ENCODE measurements around the gene CRTC2. TPM values are rescaled to one million over a fixed set of nuclear protein-coding genes. Genes with fewer than 3 reads are reported as not detected.

The CRTC2 gene
- total and polyA plus RNA-seq, 9 of the 15 experiments (the other 6 are each of a cell fraction or from before 2014, with no cell fraction given), result 2.7 to 26.4 (median 10.2) TPM

DNA sequence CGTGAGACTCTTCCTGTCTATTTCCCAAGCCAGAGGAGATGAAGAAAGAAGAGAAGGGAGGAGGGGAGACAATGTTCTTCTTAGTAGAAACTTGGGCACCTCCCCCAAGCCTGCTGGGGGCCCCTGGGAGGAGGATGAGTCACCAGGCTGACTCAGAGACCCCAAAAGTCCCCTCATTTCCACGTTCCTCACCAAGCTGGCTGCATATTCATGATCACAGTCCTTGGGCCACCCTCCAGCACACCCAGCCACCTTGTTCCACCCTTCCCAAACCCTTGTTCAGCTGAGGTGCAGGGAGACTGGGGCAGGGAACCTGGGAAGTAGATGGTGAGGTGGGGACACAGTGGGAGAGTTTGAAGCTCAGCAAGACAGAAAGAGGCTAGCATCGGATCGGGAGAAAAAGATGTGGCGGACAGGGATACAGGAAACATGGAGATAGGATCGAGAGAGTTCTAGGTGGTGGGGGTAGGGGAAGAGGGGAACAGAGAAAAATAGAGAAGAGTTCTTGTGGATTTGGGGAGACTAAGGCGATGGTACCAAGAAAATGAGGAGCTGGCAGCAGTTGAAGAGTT, 27.0 kb upstream of the CRTC2 start (continued):
- TF ChIP-seq, protein P1, sequence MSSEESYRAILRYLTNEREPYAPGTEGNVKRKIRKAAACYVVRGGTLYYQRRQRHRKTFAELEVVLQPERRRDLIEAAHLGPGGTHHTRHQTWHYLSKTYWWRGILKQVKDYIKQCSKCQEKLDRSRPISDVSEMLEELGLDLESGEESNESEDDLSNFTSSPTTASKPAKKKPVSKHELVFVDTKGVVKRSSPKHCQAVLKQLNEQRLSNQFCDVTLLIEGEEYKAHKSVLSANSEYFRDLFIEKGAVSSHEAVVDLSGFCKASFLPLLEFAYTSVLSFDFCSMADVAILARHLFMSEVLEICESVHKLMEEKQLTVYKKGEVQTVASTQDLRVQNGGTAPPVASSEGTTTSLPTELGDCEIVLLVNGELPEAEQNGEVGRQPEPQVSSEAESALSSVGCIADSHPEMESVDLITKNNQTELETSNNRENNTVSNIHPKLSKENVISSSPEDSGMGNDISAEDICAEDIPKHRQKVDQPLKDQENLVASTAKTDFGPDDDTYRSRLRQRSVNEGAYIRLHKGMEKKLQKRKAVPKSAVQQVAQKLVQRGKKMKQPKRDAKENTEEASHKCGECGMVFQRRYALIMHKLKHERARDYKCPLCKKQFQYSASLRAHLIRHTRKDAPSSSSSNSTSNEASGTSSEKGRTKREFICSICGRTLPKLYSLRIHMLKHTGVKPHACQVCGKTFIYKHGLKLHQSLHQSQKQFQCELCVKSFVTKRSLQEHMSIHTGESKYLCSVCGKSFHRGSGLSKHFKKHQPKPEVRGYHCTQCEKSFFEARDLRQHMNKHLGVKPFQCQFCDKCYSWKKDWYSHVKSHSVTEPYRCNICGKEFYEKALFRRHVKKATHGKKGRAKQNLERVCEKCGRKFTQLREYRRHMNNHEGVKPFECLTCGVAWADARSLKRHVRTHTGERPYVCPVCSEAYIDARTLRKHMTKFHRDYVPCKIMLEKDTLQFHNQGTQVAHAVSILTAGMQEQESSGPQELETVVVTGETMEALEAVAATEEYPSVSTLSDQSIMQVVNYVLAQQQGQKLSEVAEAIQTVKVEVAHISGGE (CRISPR knock-in tag; IDR thresholded peaks at IDR 0.05), result no peak
- no peak for TF ChIP-seq ZSCAN29 (IDR thresholded peaks at IDR 0.05)
- no peak for TF ChIP-seq NFE2L1 (tag; IDR thresholded peaks at IDR 0.05; ENCODE audit: borderline replicate concordance, low read depth)
- TF ChIP-seq RFX5 (IDR thresholded peaks at IDR 0.05; ENCODE audit: low read depth, low read length), result no peak
- no peak for TF ChIP-seq IRF2 (CRISPR knock-in tag; IDR thresholded peaks at IDR 0.05)
- TF ChIP-seq ZNF764 (CRISPR knock-in tag; IDR thresholded peaks at IDR 0.05; ENCODE audit: low read depth), result no peak
- TF ChIP-seq, protein P2, sequence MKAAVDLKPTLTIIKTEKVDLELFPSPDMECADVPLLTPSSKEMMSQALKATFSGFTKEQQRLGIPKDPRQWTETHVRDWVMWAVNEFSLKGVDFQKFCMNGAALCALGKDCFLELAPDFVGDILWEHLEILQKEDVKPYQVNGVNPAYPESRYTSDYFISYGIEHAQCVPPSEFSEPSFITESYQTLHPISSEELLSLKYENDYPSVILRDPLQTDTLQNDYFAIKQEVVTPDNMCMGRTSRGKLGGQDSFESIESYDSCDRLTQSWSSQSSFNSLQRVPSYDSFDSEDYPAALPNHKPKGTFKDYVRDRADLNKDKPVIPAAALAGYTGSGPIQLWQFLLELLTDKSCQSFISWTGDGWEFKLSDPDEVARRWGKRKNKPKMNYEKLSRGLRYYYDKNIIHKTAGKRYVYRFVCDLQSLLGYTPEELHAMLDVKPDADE (conservative IDR thresholded peaks at IDR 0.05; ENCODE audit: control insufficient read depth, low read depth, low read length), result no peak
- no peak for TF ChIP-seq LEF1 (IDR thresholded peaks at IDR 0.05)
- TF ChIP-seq ZNF184 (CRISPR knock-in tag; IDR thresholded peaks at IDR 0.05), result no peak
- TF ChIP-seq ZNF445 (CRISPR knock-in tag; IDR thresholded peaks at IDR 0.05; ENCODE audit: low read depth), result no peak
- no peak for TF ChIP-seq GTF2A2 (tag; IDR thresholded peaks at IDR 0.05)
- peak; percentile 98 for TF ChIP-seq ZBTB7A (IDR thresholded peaks at IDR 0.05; ENCODE audit: borderline replicate concordance, control insufficient read depth, low read depth, low read length)
- TF ChIP-seq XRCC5 (IDR thresholded peaks at IDR 0.05; ENCODE audit: low read depth, low read length), result no peak
- TF ChIP-seq NR3C1 (CRISPR knock-in tag; IDR thresholded peaks at IDR 0.05), result no peak
- TF ChIP-seq, protein P3, sequence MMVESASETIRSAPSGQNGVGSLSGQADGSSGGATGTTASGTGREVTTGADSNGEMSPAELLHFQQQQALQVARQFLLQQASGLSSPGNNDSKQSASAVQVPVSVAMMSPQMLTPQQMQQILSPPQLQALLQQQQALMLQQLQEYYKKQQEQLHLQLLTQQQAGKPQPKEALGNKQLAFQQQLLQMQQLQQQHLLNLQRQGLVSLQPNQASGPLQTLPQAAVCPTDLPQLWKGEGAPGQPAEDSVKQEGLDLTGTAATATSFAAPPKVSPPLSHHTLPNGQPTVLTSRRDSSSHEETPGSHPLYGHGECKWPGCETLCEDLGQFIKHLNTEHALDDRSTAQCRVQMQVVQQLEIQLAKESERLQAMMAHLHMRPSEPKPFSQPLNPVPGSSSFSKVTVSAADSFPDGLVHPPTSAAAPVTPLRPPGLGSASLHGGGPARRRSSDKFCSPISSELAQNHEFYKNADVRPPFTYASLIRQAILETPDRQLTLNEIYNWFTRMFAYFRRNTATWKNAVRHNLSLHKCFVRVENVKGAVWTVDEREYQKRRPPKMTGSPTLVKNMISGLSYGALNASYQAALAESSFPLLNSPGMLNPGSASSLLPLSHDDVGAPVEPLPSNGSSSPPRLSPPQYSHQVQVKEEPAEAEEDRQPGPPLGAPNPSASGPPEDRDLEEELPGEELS (CRISPR knock-in tag; IDR thresholded peaks at IDR 0.05; ENCODE audit: borderline replicate concordance), result no peak
- TF ChIP-seq PTTG1 (tag; IDR thresholded peaks at IDR 0.05; ENCODE audit: low read depth), result no peak
- TF ChIP-seq KDM5B (IDR thresholded peaks at IDR 0.05; ENCODE audit: insufficient replicate concordance, low read depth, low read length), result no peak
- no peak for TF ChIP-seq YY1 (IDR thresholded peaks at IDR 0.05; ENCODE audit: borderline replicate concordance in 1 of 3, control insufficient read depth in 1 of 3, extremely low read depth in 1 of 3, insufficient read depth in 3 of 3, insufficient read length in 1 of 3, insufficient replicate concordance in 2 of 3, low read depth in 1 of 3, low read length in 2 of 3)
- no peak for TF ChIP-seq HMG20B (CRISPR knock-in tag; IDR thresholded peaks at IDR 0.05)

Measured in K562 (cell line).